ENCODE data around the gene BRD7. TPM values are rescaled to one million over a fixed set of nuclear protein-coding genes. Genes with fewer than 3 reads are reported as not detected.

BRD7 gene
- total RNA-seq, 2 donors from 2014 or later, result 28.0 to 28.9 TPM

- Histone ChIP-seq H3K36me3 (no peaks in the 10 kb centered on the region), H3K4me3 (no peak overlapping the region), H3K27me3 (no peaks in the 10 kb centered on the region), H3K27ac (no peak overlapping the region), H3K9me3 (no peaks in the 10 kb centered on the region), H3K4me1 (no peaks in the 10 kb centered on the region)
- no peak for TF ChIP-seq CTCF (IDR thresholded peaks at IDR 0.05)
- DNase-seq (ENCODE audit: low spot score), result peak; percentile 23
These were observed 25.3 kb upstream of the BRD7 start for GRCh38 chr16:50393858-50394802.

- H3K36me3 ChIP-seq, result no peaks in the 10 kb centered on the region
- no peak for TF ChIP-seq CTCF (IDR thresholded peaks at IDR 0.05)
- no peak overlapping the region for H3K27ac ChIP-seq
- no peaks in the 10 kb centered on the region for H3K27me3 ChIP-seq
- peak; percentile 18 for DNase-seq (ENCODE audit: low spot score)
- H3K4me3 ChIP-seq, result no peak overlapping the region
- H3K4me1 ChIP-seq, result no peaks in the 10 kb centered on the region
- no peaks in the 10 kb centered on the region for H3K9me3 ChIP-seq
These were observed 24.6 kb upstream of the BRD7 start for GRCh38 chr16:50393416-50393815.

GRCh38 chr16:50390914-50391716 lies 22.3 kb upstream of the BRD7 start:
- no peaks in the 10 kb centered on the region for H3K4me1 ChIP-seq
- H3K9me3 ChIP-seq, result no peaks in the 10 kb centered on the region
- DNase-seq (ENCODE audit: low spot score), result no peak
- no peaks in the 10 kb centered on the region for H3K27me3 ChIP-seq
- H3K27ac ChIP-seq, result no peak overlapping the region
- no peaks in the 10 kb centered on the region for H3K36me3 ChIP-seq
- H3K4me3 ChIP-seq, result no peak overlapping the region
- no peak for TF ChIP-seq CTCF (IDR thresholded peaks at IDR 0.05)

- H3K36me3 ChIP-seq, result no peaks in the 10 kb centered on the region
- H3K9me3 ChIP-seq, result no peaks in the 10 kb centered on the region
- H3K4me3 ChIP-seq, result no peak overlapping the region
- H3K4me1 ChIP-seq, result no peaks in the 10 kb centered on the region
- no peaks in the 10 kb centered on the region for H3K27me3 ChIP-seq
- no peak for DNase-seq (ENCODE audit: low spot score)
- no peak overlapping the region for H3K27ac ChIP-seq
- TF ChIP-seq CTCF (IDR thresholded peaks at IDR 0.05), result no peak
These were observed 21.6 kb upstream of the BRD7 start for GRCh38 chr16:50390371-50390771.

GRCh38 chr16:50389900-50390299 lies 21.1 kb upstream of the BRD7 start:
- DNase-seq (ENCODE audit: low spot score), result no peak
- Histone ChIP-seq H3K27ac (no peak overlapping the region), H3K9me3 (no peaks in the 10 kb centered on the region), H3K4me1 (no peaks in the 10 kb centered on the region), H3K4me3 (no peak overlapping the region), H3K27me3 (no peaks in the 10 kb centered on the region), H3K36me3 (no peaks in the 10 kb centered on the region)
- TF ChIP-seq CTCF (IDR thresholded peaks at IDR 0.05), result no peak

Data from right atrium auricular region (tissue), 2 donors.